ENCODE results near the gene ZNF750.

Gene ZNF750

DNA sequence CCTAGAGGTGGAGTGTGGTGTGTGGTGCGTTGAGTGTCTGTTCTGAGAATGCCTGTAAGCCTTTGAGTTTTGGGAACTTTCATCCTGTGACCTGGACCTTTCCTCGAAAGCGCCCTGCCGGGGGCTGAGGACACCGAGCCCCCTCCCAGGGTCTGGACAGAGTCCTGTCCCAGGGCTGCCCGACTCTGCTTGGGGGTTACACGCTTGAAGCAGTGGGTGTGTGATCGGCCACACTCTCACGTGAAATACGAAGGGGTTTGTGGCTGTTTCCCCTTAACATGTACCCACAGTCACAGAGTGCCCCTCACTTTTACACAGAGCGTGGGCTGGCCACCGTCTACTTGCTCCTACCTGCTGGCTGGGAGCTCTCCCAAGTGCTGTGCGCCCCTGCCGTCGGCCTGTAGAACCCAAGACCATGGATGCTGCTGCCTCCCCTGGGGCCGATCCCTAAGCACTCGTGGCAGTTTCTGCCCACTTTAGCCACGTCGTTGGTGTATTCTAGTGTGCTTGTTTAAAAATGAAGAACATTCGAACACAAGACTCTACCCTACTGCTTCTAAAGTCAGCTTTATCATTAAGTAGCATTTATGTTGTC lies 6.8 kb downstream of the ZNF750 start:
- DNase-seq, result no peak

DNA sequence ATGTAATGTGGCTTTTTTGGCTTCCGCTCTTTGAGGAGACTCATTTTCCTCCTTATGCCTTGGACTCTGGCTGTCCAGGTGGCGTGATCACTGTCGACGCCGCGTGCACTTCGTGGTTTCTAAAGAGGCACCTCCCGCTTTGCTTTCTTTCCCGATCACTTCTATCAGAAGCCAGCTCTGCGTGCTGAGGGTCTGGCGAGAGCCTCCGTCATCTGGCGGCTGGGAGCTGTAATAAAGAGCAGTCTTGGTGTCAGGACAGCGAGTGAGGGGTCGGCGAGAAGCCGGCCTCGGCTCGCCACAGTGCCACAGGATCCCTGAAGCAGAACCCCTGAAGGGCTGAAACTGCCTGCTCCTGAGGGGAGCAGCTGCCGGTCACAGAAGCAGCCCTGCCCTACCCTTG lies 7.4 kb downstream of the ZNF750 start:
- DNase-seq, result no peak

GRCh38 chr17:82831818-82832200 lies 8.0 kb downstream of the ZNF750 start:
- DNase-seq, result no peak

GRCh38 chr17:82831041-82831817 lies 8.6 kb downstream of the ZNF750 start:
- DNase-seq, result no peak

- no peak for DNase-seq
These were observed 9.6 kb downstream of the ZNF750 start for GRCh38 chr17:82830249-82830661.

- DNase-seq, result no peak
These were observed 10.8 kb downstream of the ZNF750 start for GRCh38 chr17:82828875-82829487.

DNA sequence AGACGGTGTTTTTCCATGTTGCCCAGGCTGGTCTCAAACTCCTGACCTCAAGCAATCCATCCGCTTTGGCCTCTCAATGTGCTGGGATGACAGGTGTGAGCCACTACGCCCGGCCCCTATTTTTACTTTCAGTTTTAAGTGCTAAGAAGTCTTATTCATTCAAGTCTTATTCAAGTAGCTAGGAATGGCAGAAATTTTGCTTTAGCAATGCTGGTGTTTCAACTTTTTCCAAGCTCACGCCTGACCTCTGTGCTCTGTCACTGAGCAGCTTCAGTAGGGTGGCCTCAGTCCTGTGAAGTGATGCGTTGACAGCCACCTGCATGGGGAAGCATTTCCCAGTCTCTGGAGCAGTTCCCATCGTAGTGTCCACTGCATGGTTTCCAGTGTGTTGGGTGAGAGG lies 12.9 kb downstream of the ZNF750 start:
- no peak for DNase-seq

- no peak for DNase-seq
These were observed 13.6 kb downstream of the ZNF750 start for GRCh38 chr17:82826211-82826610.

DNA sequence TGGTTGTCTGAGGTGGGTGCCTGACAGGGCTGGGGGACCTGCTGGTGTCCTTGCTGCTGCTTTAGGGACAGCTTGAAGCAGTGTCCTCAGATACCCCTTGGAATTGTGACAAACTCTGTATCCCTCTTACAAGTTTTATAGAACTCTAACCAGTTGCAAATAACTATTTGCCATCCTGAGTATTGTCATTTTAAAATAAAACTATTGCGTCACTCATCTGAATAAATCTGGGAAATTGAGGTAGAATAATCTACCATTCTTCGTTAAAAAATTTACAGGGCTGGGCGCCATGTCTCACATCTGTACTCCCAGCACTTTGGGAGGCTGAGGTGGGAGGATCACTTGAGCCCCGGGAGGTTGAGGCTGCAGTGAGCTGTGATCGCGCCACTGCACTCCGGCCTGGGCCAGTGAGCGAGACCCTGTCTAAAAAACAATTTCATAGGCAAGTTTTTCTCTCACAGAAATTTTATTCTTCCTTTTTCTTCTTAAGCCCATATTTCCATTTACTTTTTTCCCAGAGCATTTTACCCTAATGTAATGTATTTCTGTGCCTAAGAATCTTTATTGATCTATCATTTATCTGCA lies 14.2 kb downstream of the ZNF750 start:
- DNase-seq, result no peak

GRCh38 chr17:82823004-82823403 lies 16.8 kb downstream of the ZNF750 start:
- DNase-seq, result no peak

DNA sequence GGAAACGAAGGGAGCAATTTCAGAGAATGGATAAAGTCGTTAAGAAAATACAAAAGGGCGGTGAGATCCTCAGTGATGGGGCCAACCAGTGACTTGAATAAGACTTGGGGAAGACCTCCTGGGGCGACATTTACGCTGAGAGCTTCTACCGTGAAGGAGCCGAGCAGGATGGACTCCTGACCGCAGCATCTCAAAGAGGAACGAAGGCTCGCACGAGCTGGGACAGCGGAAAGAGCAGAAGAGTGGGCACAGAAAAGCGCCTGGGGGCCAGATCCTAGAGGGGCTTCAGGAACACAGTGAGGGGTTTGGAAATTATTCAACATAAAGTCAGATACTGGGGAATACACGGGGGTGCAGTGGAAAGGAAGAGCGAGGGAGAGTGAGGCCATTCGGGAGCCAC lies 17.5 kb downstream of the ZNF750 start:
- no peak for DNase-seq

DNA sequence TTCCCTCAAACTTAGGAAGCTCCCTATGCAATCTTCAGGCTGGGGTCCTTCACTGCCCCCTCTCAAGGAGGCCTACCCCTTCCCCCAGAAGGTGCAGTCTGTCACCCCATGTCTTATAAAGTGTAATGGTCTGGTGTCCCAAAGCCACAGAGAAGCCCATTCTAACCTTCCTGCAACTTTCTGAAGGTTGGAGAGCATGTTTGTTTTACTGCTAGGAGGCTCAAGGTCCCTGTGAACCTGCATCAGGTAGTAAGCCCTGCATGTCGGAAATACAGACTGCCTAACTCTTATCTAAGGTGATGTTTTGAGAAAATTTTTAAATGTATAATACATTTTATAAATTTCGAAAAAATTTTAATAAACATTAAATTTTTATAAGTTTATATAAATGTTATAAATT lies 18.3 kb downstream of the ZNF750 start:
- DNase-seq, result no peak

DNA sequence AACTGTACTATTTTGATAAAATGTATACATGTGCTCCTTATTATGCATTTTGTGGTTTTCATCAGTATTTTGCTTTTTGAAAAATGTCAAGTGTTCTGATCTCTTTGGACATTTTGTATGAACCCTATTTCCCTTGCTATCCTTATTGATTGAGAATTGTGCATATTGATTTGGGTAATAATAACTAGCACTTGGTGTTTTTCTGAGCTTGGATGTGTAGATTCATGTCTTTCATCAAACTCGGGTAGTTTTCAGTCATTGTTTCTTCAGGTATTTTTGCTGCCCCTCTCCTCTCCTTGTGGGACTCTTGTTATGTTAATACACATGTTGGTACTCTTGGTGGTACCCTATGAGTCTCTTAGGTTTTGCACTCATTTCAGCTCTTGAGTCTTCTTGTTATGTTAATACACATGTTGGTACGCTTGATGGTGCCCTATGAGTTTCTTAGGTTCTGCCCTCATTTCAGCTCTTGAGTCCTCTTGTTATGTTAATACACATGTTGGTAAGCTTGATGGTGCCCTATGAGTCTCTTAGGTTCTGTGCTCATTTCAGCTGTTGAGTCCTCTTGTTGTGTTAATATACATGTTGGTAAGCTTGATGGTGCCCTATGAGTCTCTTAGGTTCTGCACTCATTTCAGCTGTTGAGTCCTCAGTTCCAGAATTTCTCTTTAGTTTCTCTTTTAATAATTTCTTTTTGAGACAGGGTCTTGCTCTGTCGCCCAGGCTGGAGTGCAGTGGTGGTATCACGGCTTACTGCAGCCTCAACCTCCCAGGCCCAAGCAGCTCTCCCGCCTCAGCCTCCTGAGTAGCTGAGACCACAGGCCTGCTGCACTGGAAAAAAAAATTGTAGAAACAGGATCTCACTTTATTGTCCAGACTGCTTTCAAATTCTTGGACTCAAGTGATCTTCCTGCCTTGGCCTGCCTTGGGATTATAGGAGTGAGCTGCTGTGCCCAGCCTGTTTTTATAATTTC lies 19.3 kb downstream of the ZNF750 start:
- no peak for DNase-seq

- DNase-seq, result no peak
These were observed 21.9 kb downstream of the ZNF750 start for GRCh38 chr17:82817947-82818346.

GRCh38 chr17:82816358-82816757 lies 23.5 kb downstream of the ZNF750 start:
- DNase-seq, result no peak

DNA sequence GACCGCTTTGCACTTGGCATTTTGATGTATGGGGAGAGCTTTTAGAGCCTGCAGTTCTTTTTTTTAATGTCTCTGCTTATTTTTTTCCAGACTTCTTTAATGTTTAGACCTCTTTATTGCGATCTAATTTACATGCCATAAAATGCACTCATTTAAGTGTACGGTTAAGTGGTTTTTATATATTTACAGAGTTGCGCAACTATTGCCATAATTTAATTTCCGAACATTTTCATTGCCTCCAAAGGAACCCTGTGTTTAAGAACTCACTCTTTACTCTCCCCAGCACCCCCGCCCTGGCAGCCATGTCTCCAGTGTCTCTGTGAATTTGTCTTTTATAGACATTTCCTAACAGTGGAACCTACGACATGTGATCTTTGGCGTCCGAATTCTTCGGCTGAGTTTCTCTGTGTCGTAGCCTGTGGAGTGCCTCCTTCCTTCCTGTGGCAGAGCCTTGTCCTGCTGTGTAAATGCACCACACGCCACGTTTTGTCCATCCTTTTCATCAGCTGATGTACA lies 24.0 kb downstream of the ZNF750 start:
- no peak for DNase-seq

- no peak for DNase-seq
These were observed 24.5 kb downstream of the ZNF750 start for GRCh38 chr17:82815354-82815753.

GRCh38 chr17:82814834-82815233 lies 25.0 kb downstream of the ZNF750 start:
- no peak for DNase-seq

DNA sequence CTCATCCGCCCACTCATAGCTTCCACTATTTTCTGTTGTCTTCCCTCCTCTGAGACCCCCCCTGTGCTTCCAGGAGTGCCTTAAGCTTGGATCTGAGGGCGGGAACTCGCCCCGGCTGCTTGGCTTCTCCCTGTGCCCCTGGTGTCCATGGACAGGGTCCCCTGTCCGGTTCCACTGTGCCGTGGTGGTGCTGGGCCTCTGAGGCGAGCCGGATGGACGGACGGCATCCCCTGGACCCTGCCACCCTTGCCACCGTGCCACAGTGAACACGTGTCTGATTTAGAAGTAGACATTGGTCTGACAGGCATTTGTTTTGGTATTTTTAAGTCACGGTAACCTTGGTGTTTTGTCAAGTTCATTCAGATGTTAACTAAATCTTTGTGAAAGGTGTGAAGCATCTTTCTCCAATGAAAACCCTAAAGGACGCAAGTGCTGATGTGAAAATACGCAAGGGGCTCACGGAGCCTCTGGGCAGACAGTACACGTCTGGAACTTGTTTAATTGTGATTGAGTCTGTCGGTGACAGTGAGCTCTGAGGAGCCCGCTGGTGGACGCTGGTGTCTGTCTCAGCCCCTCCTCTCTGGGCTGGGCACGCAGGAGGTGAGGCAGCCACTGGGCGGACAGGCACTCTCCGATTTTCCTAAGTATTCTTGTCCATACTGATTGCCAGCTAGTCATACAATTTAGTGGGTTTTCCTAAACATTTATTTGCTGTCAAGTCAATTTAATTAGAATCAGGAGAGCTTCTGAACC lies 26.3 kb downstream of the ZNF750 start:
- no peak for DNase-seq

DNA sequence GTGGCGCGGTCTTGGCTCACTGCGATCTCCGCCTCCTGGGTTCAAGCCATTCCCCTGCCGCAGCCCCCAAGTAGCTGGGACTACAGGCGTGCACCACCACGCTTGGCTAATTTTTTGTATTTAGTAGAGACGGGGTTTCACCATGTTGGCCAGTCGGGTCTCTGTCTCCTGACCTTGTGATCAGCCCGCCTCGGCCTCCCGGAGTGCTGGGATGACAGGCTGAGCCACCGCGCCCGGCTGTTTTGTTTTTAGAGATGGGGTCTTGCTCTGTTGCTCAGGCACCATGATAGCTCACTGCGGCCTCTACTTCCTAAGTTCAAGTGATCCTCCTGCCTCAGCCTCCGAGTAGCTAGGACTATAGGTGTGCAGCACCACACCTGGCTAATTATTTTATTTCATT lies 27.2 kb downstream of the ZNF750 start:
- DNase-seq, result no peak

- no peak for DNase-seq
These were observed 27.8 kb downstream of the ZNF750 start for GRCh38 chr17:82812058-82812457.
